Measurements from ENCODE around the gene UBIAD1. TPM values are rescaled to one million over a fixed set of nuclear protein-coding genes. Genes with fewer than 3 reads are reported as not detected.
"Not testable (repeated sequence)": the region's sequence is repeated elsewhere in the genome, so short reads cannot be mapped to it uniquely, and the experiment has no call there.

The UBIAD1 gene
- total RNA-seq, 1 donor from 2014 or later, result 22.0 TPM

DNA sequence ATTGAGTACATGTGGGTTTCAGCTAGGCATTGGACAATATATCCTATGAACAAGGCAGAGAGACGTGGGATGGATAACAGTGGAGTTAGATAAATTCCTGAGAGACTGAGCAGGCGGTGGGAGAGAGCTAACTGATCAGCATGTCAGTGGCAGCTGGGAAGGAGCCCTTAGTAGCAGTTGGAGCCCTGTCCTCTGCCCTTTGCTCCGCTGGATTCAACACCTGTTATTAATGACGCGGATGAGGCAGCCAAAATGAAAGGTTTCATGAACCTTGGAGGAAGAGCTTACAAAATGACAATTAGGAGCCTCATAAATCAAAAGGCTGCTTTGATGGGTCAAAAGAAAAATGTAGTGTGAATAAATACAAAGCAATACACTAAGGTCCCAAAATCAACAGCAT, 16.1 kb downstream of the UBIAD1 start:
- Mint-ChIP-seq H3K4me3 (no peak overlapping the region), H3K9me3 (no peaks in the 10 kb centered on the region), H3K36me3 (ENCODE audit: low read depth) (peaks cover 5% of the 10 kb centered on the region), H3K27me3 (ENCODE audit: low read depth) (no peaks in the 10 kb centered on the region), H3K27ac (ENCODE audit: unreplicated experiment) (no peak overlapping the region), H3K4me1 (peaks cover 21% of the 10 kb centered on the region)
- TF ChIP-seq, protein P1, sequence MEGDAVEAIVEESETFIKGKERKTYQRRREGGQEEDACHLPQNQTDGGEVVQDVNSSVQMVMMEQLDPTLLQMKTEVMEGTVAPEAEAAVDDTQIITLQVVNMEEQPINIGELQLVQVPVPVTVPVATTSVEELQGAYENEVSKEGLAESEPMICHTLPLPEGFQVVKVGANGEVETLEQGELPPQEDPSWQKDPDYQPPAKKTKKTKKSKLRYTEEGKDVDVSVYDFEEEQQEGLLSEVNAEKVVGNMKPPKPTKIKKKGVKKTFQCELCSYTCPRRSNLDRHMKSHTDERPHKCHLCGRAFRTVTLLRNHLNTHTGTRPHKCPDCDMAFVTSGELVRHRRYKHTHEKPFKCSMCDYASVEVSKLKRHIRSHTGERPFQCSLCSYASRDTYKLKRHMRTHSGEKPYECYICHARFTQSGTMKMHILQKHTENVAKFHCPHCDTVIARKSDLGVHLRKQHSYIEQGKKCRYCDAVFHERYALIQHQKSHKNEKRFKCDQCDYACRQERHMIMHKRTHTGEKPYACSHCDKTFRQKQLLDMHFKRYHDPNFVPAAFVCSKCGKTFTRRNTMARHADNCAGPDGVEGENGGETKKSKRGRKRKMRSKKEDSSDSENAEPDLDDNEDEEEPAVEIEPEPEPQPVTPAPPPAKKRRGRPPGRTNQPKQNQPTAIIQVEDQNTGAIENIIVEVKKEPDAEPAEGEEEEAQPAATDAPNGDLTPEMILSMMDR (conservative IDR thresholded peaks at IDR 0.05), result no peak
- no peak for DNase-seq (ENCODE audit: low read depth, low spot score)

DNA sequence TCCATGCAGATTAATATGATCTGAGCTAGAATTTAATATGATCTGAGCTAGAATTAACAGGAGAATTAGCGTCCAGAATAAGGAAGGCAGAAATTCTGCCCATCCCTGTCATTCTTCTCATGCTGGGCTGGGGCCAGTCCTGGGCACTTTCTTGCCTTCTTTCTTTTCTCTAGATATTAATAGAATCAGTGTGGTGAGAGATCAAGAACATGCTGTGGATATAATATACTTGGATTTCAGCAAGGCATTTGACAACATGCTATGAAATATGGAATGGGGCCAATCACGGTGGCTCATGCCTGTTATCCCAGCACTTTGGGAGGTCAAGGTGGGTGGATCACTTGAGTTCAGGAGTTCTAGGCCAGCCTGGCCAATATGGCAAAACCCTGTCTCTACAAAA, 18.1 kb downstream of the UBIAD1 start:
- DNase-seq (ENCODE audit: low read depth, low spot score), result no peak
- H3K36me3 Mint-ChIP-seq (ENCODE audit: low read depth), result peaks cover 10% of the 10 kb centered on the region
- H3K4me1 Mint-ChIP-seq, result peaks cover 20% of the 10 kb centered on the region
- no peaks in the 10 kb centered on the region for H3K27me3 Mint-ChIP-seq (ENCODE audit: low read depth)
- TF ChIP-seq, protein P1 (conservative IDR thresholded peaks at IDR 0.05), result no peak
- no peaks in the 10 kb centered on the region for H3K9me3 Mint-ChIP-seq
- H3K4me3 Mint-ChIP-seq, result no peak overlapping the region
- H3K27ac Mint-ChIP-seq (ENCODE audit: unreplicated experiment), result no peak overlapping the region

DNA sequence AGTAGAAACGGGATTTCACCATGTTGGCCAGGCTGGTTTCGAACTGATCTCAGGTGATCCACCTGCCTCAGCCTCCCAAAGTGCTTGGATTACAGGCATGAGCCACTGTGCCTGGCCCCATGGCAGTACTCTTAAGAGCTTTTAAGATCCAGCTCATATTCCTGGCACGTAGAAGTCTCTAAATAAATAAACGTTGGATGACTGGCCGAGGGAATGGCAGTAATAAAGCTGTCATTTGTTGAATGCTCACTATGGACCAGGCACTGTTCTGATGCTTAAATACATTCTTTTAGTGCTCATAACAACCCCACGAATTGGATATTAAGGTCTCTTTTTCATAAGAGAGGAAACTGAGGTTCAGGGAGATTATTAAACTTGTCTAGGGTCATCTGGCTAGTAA, 20.9 kb downstream of the UBIAD1 start:
- Mint-ChIP-seq H3K36me3 (ENCODE audit: low read depth) (peaks cover 7% of the 10 kb centered on the region), H3K27me3 (ENCODE audit: low read depth) (no peaks in the 10 kb centered on the region), H3K4me1 (peaks cover 10% of the 10 kb centered on the region), H3K27ac (ENCODE audit: unreplicated experiment) (no peak overlapping the region), H3K4me3 (no peak overlapping the region), H3K9me3 (no peaks in the 10 kb centered on the region)
- no peak for DNase-seq (ENCODE audit: low read depth, low spot score)
- TF ChIP-seq, protein P1 (conservative IDR thresholded peaks at IDR 0.05), result no peak

DNA sequence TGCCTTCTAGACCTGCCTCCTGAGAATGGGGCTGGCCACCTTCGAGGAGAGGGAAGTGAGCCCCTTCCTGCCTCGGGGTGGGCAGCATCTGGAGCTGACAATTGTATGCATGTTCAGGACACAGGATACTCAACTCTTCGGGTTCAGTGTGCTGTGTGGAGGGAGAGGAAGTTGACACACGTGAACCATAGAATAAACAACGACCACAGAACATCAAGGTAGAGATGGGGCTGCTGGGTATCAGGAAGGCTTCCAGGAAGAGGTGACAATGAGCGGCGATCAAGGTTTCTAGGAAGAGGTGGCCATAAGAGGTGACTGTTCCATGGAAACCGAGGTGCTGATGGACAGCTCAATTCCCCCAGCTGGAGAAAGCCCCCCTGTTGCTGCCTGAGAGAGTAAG, 22.0 kb downstream of the UBIAD1 start:
- peaks cover 14% of the 10 kb centered on the region for H3K4me1 Mint-ChIP-seq
- H3K4me3 Mint-ChIP-seq, result no peak overlapping the region
- TF ChIP-seq, protein P1 (conservative IDR thresholded peaks at IDR 0.05), result no peak
- H3K36me3 Mint-ChIP-seq (ENCODE audit: low read depth), result peaks cover 6% of the 10 kb centered on the region
- H3K9me3 Mint-ChIP-seq, result no peaks in the 10 kb centered on the region
- no peak overlapping the region for H3K27ac Mint-ChIP-seq (ENCODE audit: unreplicated experiment)
- no peak for DNase-seq (ENCODE audit: low read depth, low spot score)
- H3K27me3 Mint-ChIP-seq (ENCODE audit: low read depth), result no peaks in the 10 kb centered on the region

DNA sequence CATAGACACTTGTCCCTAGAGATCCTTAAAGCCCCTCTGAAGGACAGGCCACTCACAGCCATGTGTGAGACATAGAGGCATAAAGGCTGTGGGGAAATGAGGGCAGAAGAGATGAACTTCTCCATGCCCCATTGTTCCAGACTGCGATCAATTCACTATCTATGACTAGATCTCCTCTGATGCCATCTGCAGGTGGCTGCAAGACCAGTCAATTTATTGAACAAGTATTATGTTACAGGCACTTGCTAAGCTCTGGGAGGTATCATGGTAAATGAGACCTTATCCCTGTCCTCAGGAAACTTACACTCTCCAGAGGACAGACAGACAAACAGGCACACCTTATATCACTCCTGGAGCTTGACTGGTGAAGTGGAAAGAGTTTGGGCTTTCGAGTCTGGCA, 22.9 kb downstream of the UBIAD1 start:
- no peak overlapping the region for H3K27ac Mint-ChIP-seq (ENCODE audit: unreplicated experiment)
- H3K36me3 Mint-ChIP-seq (ENCODE audit: low read depth), result peaks cover 6% of the 10 kb centered on the region
- no peaks in the 10 kb centered on the region for H3K9me3 Mint-ChIP-seq
- H3K4me3 Mint-ChIP-seq, result no peak overlapping the region
- no peak for DNase-seq (ENCODE audit: low read depth, low spot score)
- no peaks in the 10 kb centered on the region for H3K27me3 Mint-ChIP-seq (ENCODE audit: low read depth)
- TF ChIP-seq, protein P1 (conservative IDR thresholded peaks at IDR 0.05), result no peak
- peaks cover 14% of the 10 kb centered on the region for H3K4me1 Mint-ChIP-seq

DNA sequence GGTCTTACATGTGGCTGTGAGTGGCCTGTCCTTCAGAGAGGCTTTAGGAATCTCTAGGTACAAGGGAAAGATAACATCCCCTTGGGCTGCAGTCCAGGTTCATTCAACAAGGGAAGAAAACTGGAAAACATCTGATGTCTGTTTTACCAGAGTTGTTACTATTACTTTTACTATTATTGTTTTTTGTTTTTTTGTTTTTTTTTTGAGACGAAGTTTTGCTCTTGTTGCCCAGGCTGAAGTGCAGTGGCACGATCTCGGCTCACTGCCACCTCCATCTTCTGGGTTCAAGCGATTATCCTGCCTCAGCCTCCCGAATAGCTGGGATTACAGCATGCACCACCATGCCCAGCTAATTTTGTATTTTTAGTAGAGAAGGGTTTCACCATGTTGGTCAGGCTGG, 24.8 kb downstream of the UBIAD1 start:
- H3K4me1 Mint-ChIP-seq, result peaks cover 23% of the 10 kb centered on the region
- H3K27ac Mint-ChIP-seq (ENCODE audit: unreplicated experiment); DNase-seq (ENCODE audit: low read depth, low spot score); H3K27me3 Mint-ChIP-seq (ENCODE audit: low read depth); H3K9me3 Mint-ChIP-seq; H3K36me3 Mint-ChIP-seq (ENCODE audit: low read depth); H3K4me3 Mint-ChIP-seq: not testable (repeated sequence)
